ENCODE results near the gene IFT80.

DNA sequence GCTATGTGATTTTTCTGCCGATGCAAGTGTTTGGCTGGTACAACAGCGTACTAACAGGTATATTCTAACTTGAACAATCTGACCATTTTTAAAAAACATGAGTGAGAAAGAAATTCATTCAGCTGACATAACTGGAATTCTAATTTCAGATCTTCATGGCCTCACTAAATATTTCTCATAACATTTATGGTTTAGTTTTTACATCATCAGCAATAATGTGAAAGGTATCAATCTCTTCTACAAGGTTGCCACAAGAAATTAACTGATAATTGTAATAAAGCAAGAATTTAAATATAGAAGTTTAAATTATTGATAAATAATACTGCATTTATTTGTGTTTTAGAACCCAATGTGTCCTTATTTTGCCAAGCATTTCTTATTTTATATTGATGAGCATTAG is 179.0 kb downstream of the IFT80 start:
- TF ChIP-seq, protein P1, sequence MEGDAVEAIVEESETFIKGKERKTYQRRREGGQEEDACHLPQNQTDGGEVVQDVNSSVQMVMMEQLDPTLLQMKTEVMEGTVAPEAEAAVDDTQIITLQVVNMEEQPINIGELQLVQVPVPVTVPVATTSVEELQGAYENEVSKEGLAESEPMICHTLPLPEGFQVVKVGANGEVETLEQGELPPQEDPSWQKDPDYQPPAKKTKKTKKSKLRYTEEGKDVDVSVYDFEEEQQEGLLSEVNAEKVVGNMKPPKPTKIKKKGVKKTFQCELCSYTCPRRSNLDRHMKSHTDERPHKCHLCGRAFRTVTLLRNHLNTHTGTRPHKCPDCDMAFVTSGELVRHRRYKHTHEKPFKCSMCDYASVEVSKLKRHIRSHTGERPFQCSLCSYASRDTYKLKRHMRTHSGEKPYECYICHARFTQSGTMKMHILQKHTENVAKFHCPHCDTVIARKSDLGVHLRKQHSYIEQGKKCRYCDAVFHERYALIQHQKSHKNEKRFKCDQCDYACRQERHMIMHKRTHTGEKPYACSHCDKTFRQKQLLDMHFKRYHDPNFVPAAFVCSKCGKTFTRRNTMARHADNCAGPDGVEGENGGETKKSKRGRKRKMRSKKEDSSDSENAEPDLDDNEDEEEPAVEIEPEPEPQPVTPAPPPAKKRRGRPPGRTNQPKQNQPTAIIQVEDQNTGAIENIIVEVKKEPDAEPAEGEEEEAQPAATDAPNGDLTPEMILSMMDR (IDR thresholded peaks at IDR 0.05; ENCODE audit: poor library complexity): no peak
- TF ChIP-seq EZH2phosphoT487 (IDR thresholded peaks at IDR 0.05; ENCODE audit: low read depth, severe bottlenecking, unreplicated experiment): no peak
- TF ChIP-seq EZH2 (IDR thresholded peaks at IDR 0.05; ENCODE audit: borderline replicate concordance): no peak
